ENCODE data around the gene LILRB5. TPM values are rescaled to one million over a fixed set of nuclear protein-coding genes. Genes with fewer than 3 reads are reported as not detected.
"Not testable (repeated sequence)": the region's sequence is repeated elsewhere in the genome, so short reads cannot be mapped to it uniquely, and the experiment has no call there.

The LILRB5 gene
- total RNA-seq, 2 donors from 2014 or later = 1.5 TPM; not detected in 1

DNA sequence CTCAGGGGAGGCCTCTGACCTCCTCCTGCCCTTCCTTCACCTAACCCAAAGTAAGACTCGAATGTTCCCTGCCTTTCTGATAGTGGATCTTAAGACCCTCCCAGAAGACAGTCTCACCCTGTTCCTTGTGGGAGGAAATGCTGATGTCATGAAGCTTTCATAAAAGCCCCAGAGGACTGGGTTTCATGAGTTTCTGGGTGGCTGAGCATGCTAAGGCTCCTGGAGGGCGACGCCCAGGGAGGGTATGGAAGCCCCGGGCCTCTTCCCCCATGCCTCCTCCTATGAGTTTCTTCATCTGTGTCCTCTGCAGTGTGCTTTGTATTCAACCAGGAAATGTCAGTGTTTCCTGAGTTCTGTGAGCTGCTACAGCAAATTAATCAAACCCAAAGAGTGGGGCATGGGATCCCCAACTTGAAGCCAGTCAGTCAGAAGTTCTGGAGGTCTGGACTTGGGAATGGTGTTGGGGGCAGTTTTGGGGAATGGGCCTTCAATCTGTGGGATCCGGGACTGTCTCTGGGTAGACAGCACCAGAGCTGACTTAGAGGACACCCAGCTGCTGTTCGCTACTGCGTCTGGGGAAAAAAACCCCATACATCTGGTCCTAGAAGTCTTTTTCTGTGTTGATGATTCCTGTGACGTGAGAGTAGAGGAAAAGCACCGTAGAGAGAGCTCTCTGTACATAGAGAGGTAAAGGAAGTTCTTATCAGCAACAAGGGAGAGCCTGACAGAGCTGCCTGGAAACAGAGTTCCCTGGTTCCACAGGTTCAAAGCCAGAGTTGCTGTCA lies 25.8 kb upstream of the LILRB5 start:
- Histone ChIP-seq H3K27me3 (replicated peaks; ENCODE audit: insufficient read depth) (peaks cover 6% of the 10 kb centered on the region), H3K27ac (no peak overlapping the region), H3K9me3 (no peaks in the 10 kb centered on the region), H3K4me1 (replicated peaks) (no peaks in the 10 kb centered on the region), H3K4me3 (no peak overlapping the region), H3K36me3 (no peaks in the 10 kb centered on the region)
- WGBS = 51% methylated on average over 9 of the region's 9 CpGs
- TF ChIP-seq POLR2AphosphoS5 (IDR thresholded peaks at IDR 0.05) = no peak
- no peak for TF ChIP-seq POLR2A (IDR thresholded peaks at IDR 0.05)
- TF ChIP-seq, protein P1, sequence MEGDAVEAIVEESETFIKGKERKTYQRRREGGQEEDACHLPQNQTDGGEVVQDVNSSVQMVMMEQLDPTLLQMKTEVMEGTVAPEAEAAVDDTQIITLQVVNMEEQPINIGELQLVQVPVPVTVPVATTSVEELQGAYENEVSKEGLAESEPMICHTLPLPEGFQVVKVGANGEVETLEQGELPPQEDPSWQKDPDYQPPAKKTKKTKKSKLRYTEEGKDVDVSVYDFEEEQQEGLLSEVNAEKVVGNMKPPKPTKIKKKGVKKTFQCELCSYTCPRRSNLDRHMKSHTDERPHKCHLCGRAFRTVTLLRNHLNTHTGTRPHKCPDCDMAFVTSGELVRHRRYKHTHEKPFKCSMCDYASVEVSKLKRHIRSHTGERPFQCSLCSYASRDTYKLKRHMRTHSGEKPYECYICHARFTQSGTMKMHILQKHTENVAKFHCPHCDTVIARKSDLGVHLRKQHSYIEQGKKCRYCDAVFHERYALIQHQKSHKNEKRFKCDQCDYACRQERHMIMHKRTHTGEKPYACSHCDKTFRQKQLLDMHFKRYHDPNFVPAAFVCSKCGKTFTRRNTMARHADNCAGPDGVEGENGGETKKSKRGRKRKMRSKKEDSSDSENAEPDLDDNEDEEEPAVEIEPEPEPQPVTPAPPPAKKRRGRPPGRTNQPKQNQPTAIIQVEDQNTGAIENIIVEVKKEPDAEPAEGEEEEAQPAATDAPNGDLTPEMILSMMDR (IDR thresholded peaks at IDR 0.05) = no peak
- intact Hi-C loops (cut with DNase I) = no loop called here
- DNase-seq (ENCODE audit: low spot score) = no peak

DNA sequence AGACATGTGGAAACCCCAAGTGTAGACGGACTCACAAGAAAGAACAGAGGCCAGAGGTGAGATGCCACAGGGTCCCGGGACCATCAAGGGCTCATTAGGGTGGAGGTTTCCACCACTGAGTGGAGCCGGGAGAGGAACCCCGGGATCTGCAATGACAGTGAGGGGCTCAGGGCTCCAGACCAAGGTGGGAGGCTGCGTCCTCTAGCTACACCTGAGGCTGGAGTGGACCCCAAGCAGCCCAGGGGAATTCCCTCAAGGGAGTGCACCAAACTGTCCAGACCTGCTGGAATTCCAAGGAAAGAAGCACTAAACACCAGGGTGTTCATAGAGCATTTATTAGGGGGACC lies 24.6 kb upstream of the LILRB5 start:
- H3K4me3 ChIP-seq; H3K36me3 ChIP-seq; H3K9me3 ChIP-seq; H3K27me3 ChIP-seq (replicated peaks; ENCODE audit: insufficient read depth); DNase-seq (ENCODE audit: low spot score); H3K27ac ChIP-seq; intact Hi-C loops (cut with DNase I); H3K4me1 ChIP-seq (replicated peaks): not testable (repeated sequence)
- WGBS = 80% methylated on average over 5 of the region's 5 CpGs

DNA sequence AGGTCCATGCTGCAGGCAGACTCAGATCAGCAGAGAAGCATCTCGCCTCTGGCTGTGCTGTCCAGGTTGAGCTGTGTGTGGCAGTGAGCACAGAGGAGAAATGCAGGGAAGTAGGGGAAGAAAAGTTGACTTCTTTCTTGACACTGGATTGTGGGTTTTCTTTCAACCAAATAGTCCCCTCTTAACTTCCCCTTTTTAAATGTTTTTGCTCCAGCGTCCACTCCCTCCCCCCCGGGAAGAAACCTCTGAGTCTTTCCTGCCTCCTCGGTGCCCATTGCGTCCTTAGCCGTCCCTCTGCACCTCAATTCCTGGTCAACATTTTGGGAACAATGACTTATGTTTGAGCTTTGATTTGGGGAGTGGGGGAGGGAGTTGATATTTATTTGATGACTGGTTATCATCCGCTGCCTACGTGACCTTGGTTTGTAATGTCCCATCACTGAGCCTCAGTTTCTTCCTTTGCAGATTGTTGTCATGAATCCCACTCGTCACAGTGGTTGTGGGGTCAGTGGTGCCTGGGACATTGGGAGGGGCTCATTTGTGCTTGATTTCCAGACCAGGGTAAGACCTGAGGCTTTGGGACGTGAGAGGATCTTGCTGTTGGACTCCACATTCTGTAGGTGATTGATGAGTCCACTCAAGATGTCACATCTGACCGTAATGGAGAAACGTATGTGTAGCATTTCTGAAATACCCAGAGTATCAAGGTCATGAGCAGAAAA lies 24.1 kb upstream of the LILRB5 start, which contains the start of gene LILRB2:
Gene LILRB2 (minus strand): TSS at position 104 of the 722 bp plus-strand sequence. CDS start 614 bp downstream, outside the sequence.
- intact Hi-C loops (cut with DNase I) = no loop called here
- Histone ChIP-seq H3K27me3 (replicated peaks; ENCODE audit: insufficient read depth) (peaks cover 6% of the 10 kb centered on the region), H3K27ac (no peak within 1 kb of the TSS), H3K36me3 (no peaks in the 10 kb centered on the region), H3K4me3 (no peak within 1 kb of the TSS), H3K9me3 (no peaks in the 10 kb centered on the region), H3K4me1 (replicated peaks) (no peaks in the 10 kb centered on the region)
- 74% methylated on average over 12 of the region's 12 CpGs for WGBS
- no peak for DNase-seq (ENCODE audit: low spot score)
- TF ChIP-seq POLR2A (IDR thresholded peaks at IDR 0.05) = no peak
- TF ChIP-seq, protein P1 (IDR thresholded peaks at IDR 0.05) = no peak
- no peak for TF ChIP-seq POLR2AphosphoS5 (IDR thresholded peaks at IDR 0.05)

DNA sequence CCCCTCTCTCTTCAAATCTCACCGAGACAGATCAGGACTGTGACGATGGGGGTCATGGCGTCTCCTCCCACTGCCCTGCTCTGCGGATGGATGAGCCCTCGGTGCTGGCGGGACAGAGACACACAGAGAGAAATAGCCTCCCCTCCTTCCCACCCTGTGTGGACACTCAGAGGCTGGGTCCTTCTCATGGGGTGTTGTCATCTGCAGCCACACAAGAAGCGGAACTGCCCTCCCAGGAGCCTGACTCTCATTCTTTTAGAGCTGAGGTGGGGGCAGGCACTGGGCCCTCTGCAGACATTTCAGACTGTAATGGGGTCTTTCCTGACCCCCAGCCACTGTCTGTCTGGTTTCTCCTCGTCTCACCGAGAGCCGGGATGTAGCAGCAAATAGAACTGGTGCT lies 23.4 kb upstream of the LILRB5 start:
- WGBS = 40% methylated on average over 10 of the region's 10 CpGs
- H3K27ac ChIP-seq; H3K4me1 ChIP-seq (replicated peaks); DNase-seq (ENCODE audit: low spot score); H3K36me3 ChIP-seq; intact Hi-C loops (cut with DNase I); H3K9me3 ChIP-seq; H3K27me3 ChIP-seq (replicated peaks; ENCODE audit: insufficient read depth); H3K4me3 ChIP-seq: not testable (repeated sequence)

DNA sequence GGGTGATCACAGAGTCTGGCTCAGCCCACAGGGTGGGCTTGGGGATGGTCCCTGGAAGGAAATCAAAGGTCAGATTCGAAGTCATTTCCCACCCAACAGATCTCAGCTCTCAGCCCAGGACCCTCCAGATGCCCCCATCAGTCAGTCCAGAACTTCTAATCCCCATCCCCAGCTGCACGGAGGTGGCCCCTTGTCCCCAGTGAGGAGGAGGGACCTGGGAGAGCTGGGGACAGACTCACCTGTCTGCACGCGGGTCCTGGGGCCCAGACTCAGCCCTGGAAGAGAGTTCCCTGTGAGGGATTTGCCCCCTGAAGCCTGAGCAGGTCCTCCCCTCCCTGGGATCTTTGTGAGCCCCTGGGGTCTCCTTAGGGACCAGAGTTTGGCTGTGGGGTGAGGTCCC lies 23.0 kb upstream of the LILRB5 start:
- intact Hi-C loops (cut with DNase I); H3K27ac ChIP-seq; DNase-seq (ENCODE audit: low spot score); H3K4me3 ChIP-seq; H3K9me3 ChIP-seq; H3K36me3 ChIP-seq; H3K4me1 ChIP-seq (replicated peaks); H3K27me3 ChIP-seq (replicated peaks; ENCODE audit: insufficient read depth): not testable (repeated sequence)
- WGBS = 33% methylated on average over 4 of the region's 4 CpGs

DNA sequence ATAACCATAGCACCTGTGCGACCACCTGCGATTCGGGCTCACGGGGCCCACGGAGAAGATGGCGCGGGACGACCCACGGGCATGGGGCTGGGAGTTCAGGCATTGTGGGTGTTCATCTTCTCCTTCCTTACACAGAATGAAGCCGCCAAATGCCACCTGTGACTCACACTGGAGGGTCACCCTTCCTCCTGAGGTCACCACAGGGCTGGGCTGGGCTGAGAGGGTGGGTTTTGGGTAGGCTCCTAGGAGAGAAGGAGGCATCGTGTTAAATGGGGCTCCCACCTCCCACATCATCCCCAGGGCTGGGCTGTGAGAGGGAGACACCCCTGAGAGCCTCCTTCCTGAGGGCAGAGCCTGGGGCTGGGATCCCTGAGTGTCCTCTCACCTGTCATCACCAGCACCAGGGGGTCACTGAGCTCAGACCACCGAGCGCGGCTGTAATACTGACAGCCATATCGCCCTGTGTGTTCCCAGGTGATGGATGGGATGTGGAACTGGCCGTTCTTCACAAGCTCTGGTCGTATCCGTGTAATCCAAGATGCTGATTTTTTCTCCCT lies 22.4 kb upstream of the LILRB5 start:
- 87% methylated on average over 18 of the region's 18 CpGs for WGBS
- TF ChIP-seq, protein P1 (IDR thresholded peaks at IDR 0.05) = no peak
- TF ChIP-seq POLR2AphosphoS5 (IDR thresholded peaks at IDR 0.05) (no peak), POLR2A (IDR thresholded peaks at IDR 0.05) (no peak)
- Histone ChIP-seq H3K27me3 (replicated peaks; ENCODE audit: insufficient read depth) (peaks cover 6% of the 10 kb centered on the region), H3K36me3 (no peaks in the 10 kb centered on the region), H3K4me3 (no peak overlapping the region), H3K27ac (no peak overlapping the region), H3K9me3 (no peaks in the 10 kb centered on the region), H3K4me1 (replicated peaks) (no peaks in the 10 kb centered on the region)
- intact Hi-C loops (cut with DNase I) = no loop called here
- DNase-seq (ENCODE audit: low spot score) = no peak

DNA sequence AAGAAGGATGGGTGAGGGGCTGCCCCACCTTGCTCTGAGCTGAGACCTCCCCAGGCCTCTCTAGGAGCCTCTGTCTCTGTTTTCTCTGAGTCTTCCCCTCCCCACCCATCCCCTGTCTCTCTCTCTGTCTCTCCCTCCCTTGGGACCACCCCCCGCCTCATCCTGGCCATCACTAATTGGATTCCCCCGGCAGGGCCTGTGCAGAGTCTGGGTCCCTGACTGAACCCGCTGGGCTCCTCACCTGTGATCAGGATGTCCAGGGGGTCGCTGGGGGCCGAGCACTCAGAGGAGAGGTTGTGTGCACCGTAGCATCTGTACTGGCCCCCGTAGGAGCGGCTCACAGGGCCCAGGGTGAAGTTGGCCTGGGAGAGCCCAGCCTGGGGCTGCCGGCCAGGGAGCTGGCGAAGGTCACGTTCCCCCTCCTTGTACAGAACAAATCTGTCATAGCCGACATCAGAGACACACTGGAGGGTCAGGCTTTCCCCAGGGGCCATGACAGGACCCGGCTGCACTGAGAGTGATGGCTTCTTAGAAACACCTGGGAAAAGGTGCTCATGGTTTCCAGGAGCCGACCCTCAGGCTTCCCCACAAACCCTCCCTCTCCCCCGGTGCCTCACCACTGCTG lies 21.6 kb upstream of the LILRB5 start:
- 74% methylated on average over 11 of the region's 15 CpGs for WGBS
- DNase-seq (ENCODE audit: low spot score); H3K4me3 ChIP-seq; H3K27me3 ChIP-seq (replicated peaks; ENCODE audit: insufficient read depth); H3K36me3 ChIP-seq; H3K4me1 ChIP-seq (replicated peaks); H3K27ac ChIP-seq; intact Hi-C loops (cut with DNase I); H3K9me3 ChIP-seq: not testable (repeated sequence)

DNA sequence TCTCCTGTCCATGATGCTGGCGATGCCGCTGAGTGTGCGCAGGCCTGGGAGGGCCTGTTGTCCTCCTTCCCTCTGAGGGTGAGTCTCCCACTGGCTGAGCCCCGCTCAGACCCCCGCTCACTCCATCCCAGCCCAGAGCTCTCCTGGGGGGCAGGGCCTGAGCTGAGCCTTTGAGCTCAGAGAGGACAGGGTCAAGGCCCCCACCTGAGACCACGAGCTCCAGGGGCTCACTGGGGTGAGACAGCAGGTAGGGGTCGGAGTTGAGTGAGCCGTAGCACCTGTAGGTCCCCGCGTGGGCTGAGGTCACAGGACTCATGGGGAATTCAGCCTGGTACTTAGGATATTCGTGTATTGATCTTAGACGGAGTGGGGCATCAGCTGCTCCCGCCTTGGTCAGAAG lies 21.0 kb upstream of the LILRB5 start:
- WGBS = 77% methylated on average over 13 of the region's 13 CpGs
- H3K9me3 ChIP-seq; DNase-seq (ENCODE audit: low spot score); intact Hi-C loops (cut with DNase I); H3K4me1 ChIP-seq (replicated peaks); H3K4me3 ChIP-seq; H3K27me3 ChIP-seq (replicated peaks; ENCODE audit: insufficient read depth); H3K36me3 ChIP-seq; H3K27ac ChIP-seq: not testable (repeated sequence)
